Measurements from ENCODE around the gene CDC37L1.

Gene CDC37L1

DNA sequence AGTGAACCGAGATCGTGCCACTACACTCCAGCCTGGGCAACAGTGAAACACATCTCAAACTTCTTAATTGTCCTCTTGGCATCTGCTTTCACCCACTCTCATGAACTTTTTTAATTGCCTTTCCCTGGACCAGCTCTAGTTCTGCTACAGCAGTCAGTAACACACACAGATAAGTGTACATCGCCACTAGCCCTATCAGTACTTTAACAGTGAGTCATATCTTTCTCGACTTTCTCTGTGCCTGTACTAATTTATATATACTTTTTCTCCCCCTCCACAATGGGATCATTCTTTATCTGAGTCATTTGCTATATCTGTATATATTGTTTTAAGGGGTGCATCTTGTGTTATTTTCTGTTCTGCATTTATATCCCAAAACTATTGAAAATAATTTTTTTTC is 6.7 kb downstream of the CDC37L1 start:
- Histone ChIP-seq H3K27me3 (ENCODE audit: low read length) (no peaks in the 10 kb centered on the region), H3K27ac (ENCODE audit: low read depth, low read length) (no peak overlapping the region), H3K9me3 (ENCODE audit: insufficient read depth, low read length) (no peaks in the 10 kb centered on the region), H3K4me2 (ENCODE audit: low read depth, low read length, poor library complexity, severe bottlenecking) (no peak overlapping the region), H3K9ac (ENCODE audit: low read length) (no peak overlapping the region), H3F3A (ENCODE audit: insufficient read depth) (peaks cover 9% of the 10 kb centered on the region), H3K9me2 (replicated peaks; ENCODE audit: insufficient read depth, low read length) (no peaks in the 10 kb centered on the region), H3K4me3 (ENCODE audit: insufficient read depth, low read length, poor library complexity, severe bottlenecking) (no peak overlapping the region), H2AFZ (ENCODE audit: low read depth, low read length, severe bottlenecking) (no peak overlapping the region), H4K20me1 (ENCODE audit: low read depth, low read length) (no peaks in the 10 kb centered on the region), H3K79me2 (ENCODE audit: insufficient read depth, low read length) (peaks cover 26% of the 10 kb centered on the region), H3K36me3 (ENCODE audit: low read length) (peaks cover 37% of the 10 kb centered on the region)
- TF ChIP-seq, protein P1, sequence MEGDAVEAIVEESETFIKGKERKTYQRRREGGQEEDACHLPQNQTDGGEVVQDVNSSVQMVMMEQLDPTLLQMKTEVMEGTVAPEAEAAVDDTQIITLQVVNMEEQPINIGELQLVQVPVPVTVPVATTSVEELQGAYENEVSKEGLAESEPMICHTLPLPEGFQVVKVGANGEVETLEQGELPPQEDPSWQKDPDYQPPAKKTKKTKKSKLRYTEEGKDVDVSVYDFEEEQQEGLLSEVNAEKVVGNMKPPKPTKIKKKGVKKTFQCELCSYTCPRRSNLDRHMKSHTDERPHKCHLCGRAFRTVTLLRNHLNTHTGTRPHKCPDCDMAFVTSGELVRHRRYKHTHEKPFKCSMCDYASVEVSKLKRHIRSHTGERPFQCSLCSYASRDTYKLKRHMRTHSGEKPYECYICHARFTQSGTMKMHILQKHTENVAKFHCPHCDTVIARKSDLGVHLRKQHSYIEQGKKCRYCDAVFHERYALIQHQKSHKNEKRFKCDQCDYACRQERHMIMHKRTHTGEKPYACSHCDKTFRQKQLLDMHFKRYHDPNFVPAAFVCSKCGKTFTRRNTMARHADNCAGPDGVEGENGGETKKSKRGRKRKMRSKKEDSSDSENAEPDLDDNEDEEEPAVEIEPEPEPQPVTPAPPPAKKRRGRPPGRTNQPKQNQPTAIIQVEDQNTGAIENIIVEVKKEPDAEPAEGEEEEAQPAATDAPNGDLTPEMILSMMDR (IDR thresholded peaks at IDR 0.05; ENCODE audit: insufficient read depth, low read length, poor library complexity, severe bottlenecking) = no peak
- TF ChIP-seq EZH2phosphoT487 (conservative IDR thresholded peaks at IDR 0.05; ENCODE audit: low read length) = no peak

DNA sequence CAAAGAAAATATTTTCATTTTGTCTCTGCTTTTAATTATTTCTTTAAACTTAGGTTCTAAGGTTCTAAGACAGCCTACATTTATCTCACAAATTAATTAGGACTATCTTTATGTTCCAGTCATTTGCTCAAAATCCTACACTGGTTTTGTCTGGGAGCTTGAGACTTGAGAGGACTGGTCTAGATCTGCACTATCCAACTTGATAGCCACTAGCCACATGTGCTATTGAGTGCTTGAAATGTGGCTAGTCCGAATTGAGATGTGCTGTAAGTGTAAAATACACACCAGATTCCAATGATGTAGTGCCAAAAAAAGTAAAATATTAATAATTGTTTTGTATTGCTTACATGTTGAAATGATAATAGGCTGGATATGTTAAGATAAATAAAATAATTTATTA is 7.2 kb downstream of the CDC37L1 start:
- peaks cover 21% of the 10 kb centered on the region for H3K79me2 ChIP-seq (ENCODE audit: insufficient read depth, low read length)
- H3K4me2 ChIP-seq (ENCODE audit: low read depth, low read length, poor library complexity, severe bottlenecking) = no peak overlapping the region

DNA sequence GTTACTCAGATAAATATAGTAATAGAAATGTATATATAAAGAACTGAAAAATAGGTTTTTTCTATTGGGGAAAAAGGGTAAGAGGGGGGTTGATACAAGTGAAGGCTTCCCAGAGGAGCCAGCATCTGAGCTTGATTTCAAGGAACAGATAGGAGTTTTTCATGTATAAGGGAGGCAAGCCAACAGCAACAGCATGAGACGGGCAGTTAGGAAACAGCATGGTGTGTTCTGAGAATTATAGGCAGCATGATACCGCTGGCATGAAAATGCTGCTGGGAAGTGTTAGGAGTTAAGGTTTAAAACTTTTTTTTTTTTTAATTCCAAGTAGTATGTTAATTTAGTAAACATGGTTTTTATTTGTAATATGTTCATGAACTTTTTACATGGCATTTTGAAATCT is 9.7 kb downstream of the CDC37L1 start:
- no peaks in the 10 kb centered on the region for H3K9me3 ChIP-seq (ENCODE audit: insufficient read depth, low read length)
- no peak overlapping the region for H3K4me3 ChIP-seq (ENCODE audit: insufficient read depth, low read length, poor library complexity, severe bottlenecking)
- no peak overlapping the region for H3K4me2 ChIP-seq (ENCODE audit: low read depth, low read length, poor library complexity, severe bottlenecking)
- no peaks in the 10 kb centered on the region for H3K9me2 ChIP-seq (replicated peaks; ENCODE audit: insufficient read depth, low read length)
- H3K36me3 ChIP-seq (ENCODE audit: low read length) = peaks cover 41% of the 10 kb centered on the region
- no peak overlapping the region for H3K27ac ChIP-seq (ENCODE audit: low read depth, low read length)
- no peaks in the 10 kb centered on the region for H3K27me3 ChIP-seq (ENCODE audit: low read length)
- TF ChIP-seq EZH2phosphoT487 (conservative IDR thresholded peaks at IDR 0.05; ENCODE audit: low read length) = no peak
- TF ChIP-seq, protein P1 (IDR thresholded peaks at IDR 0.05; ENCODE audit: insufficient read depth, low read length, poor library complexity, severe bottlenecking) = no peak
- no peaks in the 10 kb centered on the region for H4K20me1 ChIP-seq (ENCODE audit: low read depth, low read length)
- H3K9ac ChIP-seq (ENCODE audit: low read length) = no peak overlapping the region
- no peak overlapping the region for H2AFZ ChIP-seq (ENCODE audit: low read depth, low read length, severe bottlenecking)
- H3K79me2 ChIP-seq (ENCODE audit: insufficient read depth, low read length) = peaks cover 19% of the 10 kb centered on the region; the same call in 1 of the 2 replicates
- peaks cover 9% of the 10 kb centered on the region for H3F3A ChIP-seq (ENCODE audit: insufficient read depth)

More for the DNA sequence above, 7.2 kb downstream of the CDC37L1 start:
- H3K27me3 ChIP-seq (ENCODE audit: low read length) = no peaks in the 10 kb centered on the region
- H3K9me3 ChIP-seq (ENCODE audit: insufficient read depth, low read length) = no peaks in the 10 kb centered on the region
- no peaks in the 10 kb centered on the region for H4K20me1 ChIP-seq (ENCODE audit: low read depth, low read length)
- TF ChIP-seq, protein P1 (IDR thresholded peaks at IDR 0.05; ENCODE audit: insufficient read depth, low read length, poor library complexity, severe bottlenecking) = no peak
- peaks cover 9% of the 10 kb centered on the region for H3F3A ChIP-seq (ENCODE audit: insufficient read depth)
- no peak overlapping the region for H3K4me3 ChIP-seq (ENCODE audit: insufficient read depth, low read length, poor library complexity, severe bottlenecking)
- H2AFZ ChIP-seq (ENCODE audit: low read depth, low read length, severe bottlenecking) = no peak overlapping the region
- H3K36me3 ChIP-seq (ENCODE audit: low read length) = peaks cover 41% of the 10 kb centered on the region
- no peak overlapping the region for H3K9ac ChIP-seq (ENCODE audit: low read length)
- H3K9me2 ChIP-seq (replicated peaks; ENCODE audit: insufficient read depth, low read length) = no peaks in the 10 kb centered on the region
- H3K27ac ChIP-seq (ENCODE audit: low read depth, low read length) = no peak overlapping the region
